ENCODE results near the gene EXOC4. TPM values are rescaled to one million over a fixed set of nuclear protein-coding genes. Genes with fewer than 3 reads are reported as not detected.

The EXOC4 gene
- total RNA-seq, 1 experiment from 2014 or later: 77.0 TPM

GRCh38 chr7:133845005-133845404, 592.1 kb downstream of the EXOC4 start:
- DNase-seq (ENCODE audit: extremely low read depth, low read depth): no peak

DNA sequence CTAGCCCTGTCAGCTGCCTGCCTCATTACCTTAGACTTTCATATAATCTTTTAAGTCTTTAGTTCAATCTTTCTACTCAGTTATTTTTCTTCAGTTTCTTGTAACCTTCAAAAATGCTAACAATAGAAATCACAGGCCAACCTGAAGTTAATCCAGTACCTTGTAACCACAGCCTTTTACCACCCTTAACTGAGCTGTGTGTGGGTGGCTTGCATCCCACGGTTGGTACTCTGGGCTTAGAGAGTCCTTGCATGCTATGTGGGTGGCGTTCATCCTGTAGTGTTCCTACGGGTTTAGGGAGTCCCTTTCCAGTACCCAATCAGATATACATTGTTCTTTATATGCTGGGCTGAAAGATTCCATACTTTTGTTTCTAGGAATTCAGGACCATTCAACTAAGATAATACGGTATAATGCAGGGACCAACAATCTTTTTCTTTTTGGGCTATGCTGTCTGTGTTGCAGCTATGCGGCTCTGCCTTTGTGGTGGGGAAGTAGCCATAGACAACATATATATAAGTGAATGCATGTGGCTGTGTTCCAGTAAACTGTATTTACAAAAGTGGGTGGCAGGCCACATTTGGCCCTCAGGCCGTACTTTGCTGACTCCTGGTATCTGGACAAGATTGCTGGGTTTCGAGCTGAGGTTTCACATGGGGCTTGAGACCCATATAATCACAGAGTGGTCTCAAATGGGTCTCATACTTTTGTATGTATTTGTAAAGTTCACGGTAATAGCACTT, 593.5 kb downstream of the EXOC4 start:
- DNase-seq (ENCODE audit: extremely low read depth, low read depth): no peak

- no peak for DNase-seq (ENCODE audit: extremely low read depth, low read depth)
These were observed 597.8 kb downstream of the EXOC4 start for GRCh38 chr7:133850497-133851280.

DNA sequence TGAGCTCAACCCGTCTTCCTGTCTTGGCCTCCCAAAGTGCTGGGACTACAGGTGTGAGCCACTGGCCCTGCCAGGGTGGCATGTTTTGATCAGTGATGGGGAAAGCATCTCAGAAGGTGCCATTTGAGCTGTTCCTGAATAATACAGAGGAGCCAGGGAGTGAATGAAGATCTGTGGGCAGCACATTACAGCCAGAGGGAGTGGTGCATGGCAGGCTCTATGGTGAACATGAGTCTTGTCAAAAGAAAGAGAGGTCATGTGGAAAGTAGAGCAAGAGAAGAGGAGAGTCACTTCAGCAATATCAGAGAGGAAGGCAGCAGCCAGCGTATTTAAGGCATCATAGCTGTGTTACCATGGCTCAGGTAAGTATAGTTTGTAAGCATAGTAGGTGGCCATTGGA, 598.5 kb downstream of the EXOC4 start:
- DNase-seq (ENCODE audit: extremely low read depth, low read depth): no peak

DNA sequence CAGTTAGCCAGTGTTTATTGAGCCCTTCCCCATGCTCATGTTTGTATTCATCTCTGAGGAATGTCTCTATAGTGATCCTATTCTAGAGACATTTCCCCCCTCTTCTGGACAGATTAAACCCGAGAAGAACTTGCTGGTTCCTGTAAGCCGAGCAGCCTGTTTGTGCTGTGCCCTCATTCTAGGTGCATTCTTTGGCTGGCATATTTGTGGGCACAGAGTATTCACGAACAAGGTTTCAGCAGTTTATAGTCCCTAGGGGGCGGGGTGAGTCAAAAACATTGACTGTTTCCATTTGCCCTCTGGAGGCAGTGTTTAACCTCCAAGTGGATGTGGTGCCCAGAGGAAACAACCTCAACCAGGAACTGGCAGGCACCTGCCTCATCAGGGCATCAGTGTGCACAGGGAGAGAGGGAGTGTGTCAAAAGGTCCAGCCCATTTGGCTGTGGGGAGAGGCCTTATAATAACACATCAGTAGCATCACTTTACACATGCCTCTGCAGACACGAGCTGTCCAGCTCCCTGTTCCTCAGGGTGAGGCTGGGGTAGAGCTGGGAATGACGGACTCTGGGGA, 600.9 kb downstream of the EXOC4 start:
- peak; percentile 87 for DNase-seq (ENCODE audit: extremely low read depth, low read depth)

- peak; percentile 63 for DNase-seq (ENCODE audit: extremely low read depth, low read depth)
These were observed 601.9 kb downstream of the EXOC4 start for GRCh38 chr7:133854739-133855138.

- no peak for DNase-seq (ENCODE audit: extremely low read depth, low read depth)
These were observed 604.7 kb downstream of the EXOC4 start for GRCh38 chr7:133857376-133858119.

GRCh38 chr7:133858311-133858710, 605.4 kb downstream of the EXOC4 start:
- DNase-seq (ENCODE audit: extremely low read depth, low read depth): no peak

DNA sequence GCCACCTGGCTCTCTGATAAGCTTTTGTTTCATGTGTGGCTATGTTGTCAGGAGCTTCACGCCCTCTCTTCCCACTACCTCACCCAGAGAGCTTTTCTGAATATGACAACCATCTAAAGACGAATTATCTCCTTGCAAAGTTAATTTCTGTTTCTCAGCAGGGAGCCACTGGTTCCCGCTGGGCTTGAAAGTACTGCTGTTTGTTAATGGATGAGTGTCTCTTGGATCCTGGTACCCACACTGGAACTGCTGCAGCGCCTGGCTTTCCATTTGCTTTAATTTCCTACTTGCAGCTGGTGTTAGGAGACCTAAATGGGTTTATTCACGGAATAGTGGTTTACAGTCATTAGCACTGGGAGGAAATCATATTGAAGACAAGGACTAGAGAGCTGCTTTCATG, 606.4 kb downstream of the EXOC4 start:
- no peak for DNase-seq (ENCODE audit: extremely low read depth, low read depth)

GRCh38 chr7:133859871-133860450, 607.1 kb downstream of the EXOC4 start:
- no peak for DNase-seq (ENCODE audit: extremely low read depth, low read depth)

DNA sequence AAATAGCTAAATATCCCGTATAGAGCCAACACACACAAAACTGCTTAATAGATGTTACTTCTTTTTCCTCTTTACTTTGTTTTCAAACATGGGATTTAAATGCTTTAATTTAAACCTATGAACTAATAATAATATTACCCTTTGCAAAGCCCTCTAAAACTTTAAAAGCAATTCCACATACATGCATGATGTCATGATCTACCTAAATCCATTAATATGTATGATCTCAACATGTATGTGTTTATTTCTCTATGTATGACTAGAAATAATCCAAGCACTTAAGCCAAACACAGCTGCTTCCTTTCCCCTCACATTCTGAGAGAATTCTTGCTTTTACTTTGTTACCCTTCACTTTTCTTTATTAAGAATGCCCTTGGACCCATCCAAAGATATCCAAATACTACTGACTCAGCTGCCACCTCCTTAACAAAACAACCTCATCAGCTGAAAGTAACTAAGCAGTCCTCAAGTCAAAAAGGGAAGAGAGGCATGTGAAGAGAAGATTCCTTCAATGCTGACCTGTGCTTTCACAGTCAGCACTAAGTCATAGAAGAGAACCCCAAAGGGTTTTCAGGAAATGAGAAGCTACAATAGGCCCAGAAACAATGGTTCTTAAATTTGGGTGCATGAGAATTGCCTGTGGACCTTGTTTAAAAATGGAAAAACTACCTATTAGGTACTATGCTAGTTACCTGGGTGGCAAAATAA, 607.9 kb downstream of the EXOC4 start:
- DNase-seq (ENCODE audit: extremely low read depth, low read depth): no peak

DNA sequence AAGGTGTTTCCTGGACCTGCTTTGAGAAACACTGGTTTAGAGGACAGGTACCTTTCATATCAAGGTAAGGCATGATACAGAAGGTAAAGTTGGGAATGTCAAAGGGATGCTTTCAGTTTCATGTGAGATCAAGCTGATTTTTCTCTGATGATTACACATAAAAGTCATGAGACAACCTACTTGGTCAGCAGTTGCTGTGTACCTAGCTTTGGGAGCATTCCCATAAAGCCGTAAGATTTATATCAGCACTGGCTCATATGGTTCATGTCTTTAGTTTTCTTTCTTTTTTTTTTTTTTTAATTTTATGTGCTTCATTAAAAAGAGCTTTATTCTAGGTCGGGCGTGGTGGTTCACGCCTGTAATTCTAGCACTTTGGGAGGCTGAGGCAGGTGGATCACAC, 609.0 kb downstream of the EXOC4 start:
- DNase-seq (ENCODE audit: extremely low read depth, low read depth): no peak

GRCh38 chr7:133863362-133864061, 610.6 kb downstream of the EXOC4 start:
- DNase-seq (ENCODE audit: extremely low read depth, low read depth): no peak

DNA sequence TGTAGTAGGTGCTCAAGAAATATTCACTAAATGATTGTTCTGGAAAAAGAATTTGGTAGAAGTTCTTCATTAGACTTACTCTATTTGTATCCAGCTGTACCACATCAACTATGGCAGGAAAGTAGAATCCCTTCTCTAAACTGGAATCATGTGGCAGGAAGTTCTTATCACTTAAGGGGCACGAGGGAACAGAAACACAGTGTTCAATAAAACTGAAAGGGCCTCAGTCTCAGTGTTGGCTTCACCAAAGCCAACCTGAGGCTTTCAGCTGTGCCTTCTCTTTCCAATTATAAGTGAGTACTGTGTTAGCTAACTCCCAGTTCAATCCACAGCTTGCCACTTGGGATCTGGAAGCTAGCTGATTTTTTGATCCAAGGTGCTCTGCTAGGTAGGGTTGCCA, 616.7 kb downstream of the EXOC4 start:
- no peak for DNase-seq (ENCODE audit: extremely low read depth, low read depth)

DNA sequence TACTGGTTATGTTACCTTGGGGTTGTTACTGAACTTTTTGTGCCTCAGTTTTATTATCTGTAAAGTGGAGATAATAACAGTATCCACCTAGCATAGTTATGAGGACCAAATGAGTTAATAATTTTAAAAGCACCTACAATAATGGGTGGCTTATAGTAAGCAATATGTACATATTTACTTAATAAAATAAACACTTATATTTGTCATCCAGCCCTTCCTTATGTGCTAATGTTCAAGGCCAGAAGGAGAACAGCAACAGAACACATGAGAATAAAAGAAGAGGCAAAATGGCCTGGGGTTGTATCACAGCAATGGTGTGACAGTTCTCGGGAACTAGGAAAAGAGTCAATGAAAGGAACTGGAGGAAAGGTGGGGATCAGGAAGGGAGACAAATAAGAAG, 618.9 kb downstream of the EXOC4 start:
- no peak for DNase-seq (ENCODE audit: extremely low read depth, low read depth)

- no peak for DNase-seq (ENCODE audit: extremely low read depth, low read depth)
These were observed 620.3 kb downstream of the EXOC4 start for GRCh38 chr7:133873187-133873586.

DNA sequence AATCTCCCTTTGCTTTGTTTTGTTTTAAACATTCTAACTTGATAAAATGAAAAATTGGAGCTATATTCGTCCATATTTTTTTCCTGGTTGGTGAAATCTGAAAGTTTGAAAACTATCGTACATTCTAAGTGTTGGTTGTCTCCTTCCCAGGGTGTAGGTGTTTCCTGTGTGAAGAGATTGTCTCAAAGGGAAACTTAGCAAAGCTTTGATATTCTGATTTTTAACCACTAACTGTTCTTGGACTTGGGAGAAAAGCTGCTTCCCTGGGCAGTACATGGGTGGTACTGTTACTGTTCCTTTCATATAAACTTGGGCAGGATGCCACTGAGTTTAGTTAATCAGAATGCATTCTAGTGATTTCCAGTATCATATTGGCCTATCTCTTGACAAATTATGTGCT, 620.8 kb downstream of the EXOC4 start:
- no peak for DNase-seq (ENCODE audit: extremely low read depth, low read depth)

DNA sequence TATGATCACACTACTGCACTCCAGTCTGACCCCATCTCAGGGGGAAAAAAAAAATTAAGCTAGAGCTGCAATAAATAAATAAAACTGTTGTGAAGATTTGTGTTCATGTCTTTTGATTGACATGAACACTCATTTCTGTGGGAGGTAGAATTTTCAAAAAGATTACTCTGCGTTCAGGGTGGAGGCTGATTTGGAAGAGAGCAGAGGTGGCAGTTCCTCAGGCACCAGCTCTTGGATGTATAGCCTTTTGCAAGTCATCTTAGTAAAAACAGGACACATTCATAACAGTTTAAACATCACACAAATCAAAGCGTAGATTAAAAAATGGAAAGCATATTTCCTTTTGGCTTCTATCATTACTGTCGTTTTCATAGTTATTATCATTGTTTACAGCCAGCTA, 630.7 kb downstream of the EXOC4 start:
- no peak for DNase-seq (ENCODE audit: extremely low read depth, low read depth)

GRCh38 chr7:133885213-133885612, 632.3 kb downstream of the EXOC4 start:
- DNase-seq (ENCODE audit: extremely low read depth, low read depth): no peak

DNA sequence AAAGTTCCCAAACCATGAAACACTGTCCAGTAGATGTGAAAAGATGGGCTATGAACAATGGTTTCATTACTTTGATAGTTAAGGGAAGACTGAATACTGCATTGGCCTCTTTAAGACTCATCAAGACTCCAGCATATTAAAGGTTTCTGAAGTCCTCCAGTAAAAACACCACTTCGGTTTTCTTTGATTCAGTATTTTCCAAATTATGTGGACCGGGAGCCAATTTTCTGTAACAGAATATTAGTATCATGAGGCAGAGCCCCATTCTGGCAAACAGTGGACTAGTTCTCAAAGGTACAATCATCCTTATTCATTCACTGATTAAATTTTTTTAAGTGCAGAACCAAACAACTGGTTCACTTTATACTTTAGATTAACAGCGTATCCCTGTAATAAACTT, 633.2 kb downstream of the EXOC4 start:
- no peak for DNase-seq (ENCODE audit: extremely low read depth, low read depth)

Data from NCI-H460 (cell line).